Measurements from ENCODE around the gene CCDC106. TPM values are rescaled to one million over a fixed set of nuclear protein-coding genes. Genes with fewer than 3 reads are reported as not detected.

CCDC106 gene
- total RNA-seq, 1 donor from 2014 or later, result 17.9 TPM

DNA sequence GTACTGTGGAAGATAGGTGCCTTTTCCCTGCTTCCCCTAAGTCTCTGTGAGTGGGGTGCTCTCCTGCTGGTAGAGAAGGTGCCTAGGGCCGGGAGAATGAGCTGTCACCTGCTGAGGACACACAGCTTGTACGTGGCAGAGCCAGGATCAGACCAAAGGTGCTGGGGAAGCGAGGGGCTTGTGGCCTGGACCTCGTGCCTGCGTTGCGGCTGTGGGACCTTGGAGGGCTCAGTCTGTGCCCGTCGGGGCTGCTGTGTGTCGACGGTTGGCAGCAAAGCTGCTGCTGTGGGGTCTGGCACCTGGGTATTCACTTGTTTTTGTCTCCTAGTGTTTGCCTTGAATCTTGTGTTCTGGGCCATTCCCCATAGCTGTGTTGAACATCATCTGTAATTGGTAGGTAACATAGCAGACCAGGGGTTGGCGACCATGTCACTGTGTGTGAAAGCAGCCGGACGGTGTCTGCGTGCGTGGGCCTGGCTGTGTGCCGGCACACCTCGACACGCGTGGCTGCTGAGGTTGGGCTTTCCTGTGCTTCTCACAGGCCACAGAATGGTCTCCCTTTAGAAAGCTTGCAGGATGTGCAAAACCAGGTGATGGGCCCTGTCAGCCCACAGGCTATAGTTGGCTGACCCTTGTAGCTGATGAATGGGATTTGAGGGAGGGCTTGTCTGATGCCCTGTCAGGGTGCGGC is 16.0 kb downstream of the CCDC106 start:
- no peak overlapping the region for H3K4me3 ChIP-seq (ENCODE audit: low read depth, low read length)
- no peak for DNase-seq (ENCODE audit: low read depth)
- TF ChIP-seq, protein P1, sequence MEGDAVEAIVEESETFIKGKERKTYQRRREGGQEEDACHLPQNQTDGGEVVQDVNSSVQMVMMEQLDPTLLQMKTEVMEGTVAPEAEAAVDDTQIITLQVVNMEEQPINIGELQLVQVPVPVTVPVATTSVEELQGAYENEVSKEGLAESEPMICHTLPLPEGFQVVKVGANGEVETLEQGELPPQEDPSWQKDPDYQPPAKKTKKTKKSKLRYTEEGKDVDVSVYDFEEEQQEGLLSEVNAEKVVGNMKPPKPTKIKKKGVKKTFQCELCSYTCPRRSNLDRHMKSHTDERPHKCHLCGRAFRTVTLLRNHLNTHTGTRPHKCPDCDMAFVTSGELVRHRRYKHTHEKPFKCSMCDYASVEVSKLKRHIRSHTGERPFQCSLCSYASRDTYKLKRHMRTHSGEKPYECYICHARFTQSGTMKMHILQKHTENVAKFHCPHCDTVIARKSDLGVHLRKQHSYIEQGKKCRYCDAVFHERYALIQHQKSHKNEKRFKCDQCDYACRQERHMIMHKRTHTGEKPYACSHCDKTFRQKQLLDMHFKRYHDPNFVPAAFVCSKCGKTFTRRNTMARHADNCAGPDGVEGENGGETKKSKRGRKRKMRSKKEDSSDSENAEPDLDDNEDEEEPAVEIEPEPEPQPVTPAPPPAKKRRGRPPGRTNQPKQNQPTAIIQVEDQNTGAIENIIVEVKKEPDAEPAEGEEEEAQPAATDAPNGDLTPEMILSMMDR (conservative IDR thresholded peaks at IDR 0.05; ENCODE audit: low read depth, low read length), result no peak

DNA sequence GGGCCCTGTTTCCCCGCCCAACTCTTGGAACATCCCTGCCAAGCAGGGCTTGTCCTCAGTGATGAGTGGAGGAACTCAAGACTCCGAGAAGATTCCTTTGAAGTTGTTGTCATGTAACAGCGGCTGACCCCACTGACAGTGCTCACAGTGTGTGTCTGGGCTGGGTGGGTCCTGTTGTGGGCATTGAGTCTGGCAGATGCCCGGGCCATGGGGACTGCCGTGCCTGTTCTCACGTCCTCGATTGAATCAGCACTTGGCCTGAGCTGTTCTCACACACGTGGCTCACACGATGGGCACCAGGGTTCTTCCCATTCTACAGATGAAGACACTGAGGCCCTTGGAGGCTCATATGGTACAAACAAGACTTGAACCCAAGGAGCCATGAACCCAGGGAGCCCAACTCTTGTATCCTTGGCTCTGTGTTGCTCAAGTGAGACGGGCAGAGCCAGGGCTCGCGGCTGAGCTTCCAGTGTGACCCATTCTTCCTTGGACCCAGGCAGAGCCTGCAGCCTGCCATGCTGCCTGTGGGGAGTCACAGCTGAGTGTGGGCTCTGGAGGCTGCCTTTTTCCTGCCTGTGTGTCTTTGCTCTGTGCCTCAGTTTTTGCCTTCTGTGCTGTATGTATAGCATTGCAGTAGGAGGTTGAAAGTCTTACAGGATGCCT is 18.5 kb downstream of the CCDC106 start:
- no peak for DNase-seq (ENCODE audit: low read depth)
- H3K4me3 ChIP-seq (ENCODE audit: low read depth, low read length), result no peak overlapping the region
- TF ChIP-seq, protein P1 (conservative IDR thresholded peaks at IDR 0.05; ENCODE audit: low read depth, low read length), result no peak

DNA sequence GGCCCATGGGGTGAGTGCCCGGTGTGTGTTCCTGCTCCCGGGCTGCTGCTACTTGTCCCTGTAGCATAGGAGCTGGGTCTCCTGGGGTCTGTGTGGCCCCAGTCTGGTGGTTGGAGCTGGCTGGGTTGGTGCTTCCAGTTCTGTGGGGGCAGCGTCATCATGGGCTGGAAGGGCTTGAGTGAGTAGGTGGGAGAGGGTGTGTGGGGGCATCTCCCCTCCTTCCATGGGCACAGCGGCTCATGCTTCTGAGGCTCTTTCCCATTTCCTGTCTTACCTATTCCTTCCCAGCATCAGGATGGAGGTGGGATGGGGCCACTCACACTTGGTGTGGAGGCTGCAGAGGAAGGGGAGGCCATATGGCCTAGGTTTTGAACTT is 19.0 kb downstream of the CCDC106 start:
- TF ChIP-seq, protein P1 (conservative IDR thresholded peaks at IDR 0.05; ENCODE audit: low read depth, low read length), result no peak
- H3K4me3 ChIP-seq (ENCODE audit: low read depth, low read length), result no peak overlapping the region
- DNase-seq (ENCODE audit: low read depth), result no peak

DNA sequence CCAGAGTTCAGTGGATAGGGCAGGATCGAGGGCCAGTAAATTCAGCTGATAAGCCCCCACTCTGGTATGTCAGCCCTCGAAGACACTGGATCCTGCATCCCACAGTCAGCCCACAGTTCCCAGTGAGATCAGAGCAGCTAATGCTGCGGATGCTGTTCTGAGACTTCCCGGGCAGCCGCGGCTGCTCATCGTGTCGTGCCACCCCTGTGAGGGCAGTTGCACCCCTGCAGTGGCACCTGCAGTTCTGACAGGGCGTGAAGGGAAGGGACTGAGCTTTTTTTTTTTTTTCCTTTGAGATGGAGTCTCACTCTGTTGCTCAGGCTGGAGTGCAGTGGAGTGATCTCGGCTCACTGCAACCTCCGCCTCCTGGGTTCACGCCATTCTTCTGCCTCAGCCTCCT is 19.5 kb downstream of the CCDC106 start:
- H3K4me3 ChIP-seq (ENCODE audit: low read depth, low read length), result no peak overlapping the region
- TF ChIP-seq, protein P1 (conservative IDR thresholded peaks at IDR 0.05; ENCODE audit: low read depth, low read length), result no peak
- no peak for DNase-seq (ENCODE audit: low read depth)

DNA sequence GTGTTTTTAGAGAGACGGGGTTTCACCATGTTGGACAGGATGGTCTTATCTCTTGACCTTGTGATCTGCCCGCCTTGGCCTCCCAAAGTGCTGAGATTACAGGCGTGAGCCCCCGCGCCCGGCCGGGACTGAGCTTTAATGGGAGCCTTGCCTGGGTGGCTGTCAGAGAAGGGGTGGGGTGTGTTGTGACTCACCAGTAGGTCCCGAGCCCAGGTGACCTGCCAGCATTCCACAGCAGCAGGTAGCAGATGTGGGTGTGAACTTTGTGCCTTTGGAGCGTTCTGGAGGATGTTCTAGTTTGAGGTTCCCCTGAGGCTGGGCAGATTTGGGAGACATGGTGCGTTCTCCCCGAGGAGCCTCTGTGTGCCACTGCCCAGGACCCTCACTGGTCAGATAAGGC is 19.9 kb downstream of the CCDC106 start:
- no peak for DNase-seq (ENCODE audit: low read depth)
- TF ChIP-seq, protein P1 (conservative IDR thresholded peaks at IDR 0.05; ENCODE audit: low read depth, low read length), result no peak
- H3K4me3 ChIP-seq (ENCODE audit: low read depth, low read length), result no peak overlapping the region

DNA sequence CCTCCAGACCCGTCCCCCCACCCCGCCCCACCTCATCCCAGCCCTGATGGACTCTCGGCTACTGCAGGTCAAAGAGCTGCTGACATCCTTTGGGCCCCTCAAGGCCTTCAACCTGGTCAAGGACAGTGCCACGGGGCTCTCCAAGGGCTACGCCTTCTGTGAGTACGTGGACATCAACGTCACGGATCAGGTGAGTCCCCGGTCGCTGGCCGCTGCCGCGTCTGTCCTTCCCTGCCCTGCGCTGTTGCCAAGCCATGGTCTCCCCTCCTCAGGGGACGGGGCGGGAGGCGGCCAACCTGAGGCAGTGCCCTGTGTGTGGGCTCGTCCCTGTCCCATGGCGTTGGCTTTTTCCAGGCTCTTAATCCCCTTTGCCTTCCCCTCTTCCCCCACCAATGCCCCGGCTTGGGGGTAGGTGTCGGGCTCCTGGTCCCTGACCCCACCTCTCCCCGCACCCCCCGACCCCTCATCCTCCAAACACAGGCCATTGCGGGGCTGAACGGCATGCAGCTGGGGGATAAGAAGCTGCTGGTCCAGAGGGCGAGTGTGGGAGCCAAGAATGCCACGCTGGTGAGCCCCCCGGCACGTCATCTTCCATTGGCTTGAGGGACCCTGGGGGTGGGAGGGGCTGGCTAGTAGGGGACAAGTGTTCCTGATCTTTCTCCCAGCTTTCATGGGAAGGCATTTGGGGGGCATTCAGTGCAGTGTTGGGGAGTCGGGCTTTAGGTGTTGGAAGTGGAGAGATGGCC is 20.8 kb downstream of the CCDC106 start:
- TF ChIP-seq, protein P1 (conservative IDR thresholded peaks at IDR 0.05; ENCODE audit: low read depth, low read length), result no peak
- no peak overlapping the region for H3K4me3 ChIP-seq (ENCODE audit: low read depth, low read length)
- no peak for DNase-seq (ENCODE audit: low read depth)

Measured in epithelial cell of proximal tubule (primary cell).